ENCODE results near the gene MPL.

DNA sequence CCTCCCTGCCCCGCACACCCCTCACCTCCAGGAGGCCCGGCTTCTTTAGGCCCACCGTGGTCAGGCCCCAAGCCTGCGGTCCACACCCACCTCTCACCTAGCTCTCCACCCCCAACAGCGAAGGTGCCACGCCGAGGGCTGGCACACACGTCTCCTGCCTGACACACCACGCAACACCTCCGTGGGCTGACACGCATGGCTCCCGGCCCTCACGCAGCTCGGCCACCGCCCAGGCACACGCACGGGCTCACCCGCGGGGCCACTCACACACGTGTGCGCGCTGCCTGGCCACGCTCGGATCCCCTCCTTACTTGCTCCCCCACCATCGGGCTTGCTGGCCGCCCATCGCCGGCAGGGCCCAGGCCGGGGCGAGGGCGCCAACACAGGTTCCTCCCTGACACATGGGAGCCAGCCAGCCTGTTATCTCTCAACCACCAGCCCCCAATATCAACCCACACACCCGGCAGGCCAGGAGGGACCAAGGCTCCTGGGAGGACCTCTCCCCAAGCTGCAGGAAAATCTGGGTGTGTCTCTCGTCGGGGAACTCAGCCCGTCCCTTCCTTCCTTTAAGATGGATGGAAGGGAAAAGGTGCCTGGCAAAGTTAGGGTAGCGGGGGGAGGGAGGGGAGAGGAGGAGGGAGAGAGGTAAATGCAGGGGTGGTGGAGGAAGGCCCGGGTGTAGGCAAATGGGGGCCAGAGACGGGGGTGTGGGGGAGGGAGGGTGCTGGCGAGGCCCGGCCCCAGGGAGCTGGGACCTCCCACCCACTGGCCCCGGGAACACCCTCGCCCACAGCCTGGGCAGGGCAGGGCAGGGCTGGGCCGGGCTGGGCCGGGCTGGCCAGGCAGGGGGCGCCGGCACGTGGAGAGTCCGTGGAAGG, 29.6 kb downstream of the MPL start:
- no peak for TF ChIP-seq POLR2A (IDR thresholded peaks at IDR 0.05)
- TF ChIP-seq, protein P1, sequence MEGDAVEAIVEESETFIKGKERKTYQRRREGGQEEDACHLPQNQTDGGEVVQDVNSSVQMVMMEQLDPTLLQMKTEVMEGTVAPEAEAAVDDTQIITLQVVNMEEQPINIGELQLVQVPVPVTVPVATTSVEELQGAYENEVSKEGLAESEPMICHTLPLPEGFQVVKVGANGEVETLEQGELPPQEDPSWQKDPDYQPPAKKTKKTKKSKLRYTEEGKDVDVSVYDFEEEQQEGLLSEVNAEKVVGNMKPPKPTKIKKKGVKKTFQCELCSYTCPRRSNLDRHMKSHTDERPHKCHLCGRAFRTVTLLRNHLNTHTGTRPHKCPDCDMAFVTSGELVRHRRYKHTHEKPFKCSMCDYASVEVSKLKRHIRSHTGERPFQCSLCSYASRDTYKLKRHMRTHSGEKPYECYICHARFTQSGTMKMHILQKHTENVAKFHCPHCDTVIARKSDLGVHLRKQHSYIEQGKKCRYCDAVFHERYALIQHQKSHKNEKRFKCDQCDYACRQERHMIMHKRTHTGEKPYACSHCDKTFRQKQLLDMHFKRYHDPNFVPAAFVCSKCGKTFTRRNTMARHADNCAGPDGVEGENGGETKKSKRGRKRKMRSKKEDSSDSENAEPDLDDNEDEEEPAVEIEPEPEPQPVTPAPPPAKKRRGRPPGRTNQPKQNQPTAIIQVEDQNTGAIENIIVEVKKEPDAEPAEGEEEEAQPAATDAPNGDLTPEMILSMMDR (IDR thresholded peaks at IDR 0.05) = no peak
